ENCODE results near the gene PTPDC1.

PTPDC1 gene

GRCh38 chr9:94054716-94055115 is 29.5 kb upstream of the PTPDC1 start:
- Histone ChIP-seq H3K36me3 (ENCODE audit: control insufficient read depth in 1 of 2, insufficient read depth in 2 of 2, low read length in 2 of 2) (peaks cover 0 to 1% of the 10 kb centered on the region in 2 experiments), H3K9me3 (ENCODE audit: insufficient read depth, low read depth, low read length) (peaks cover 4% of the 10 kb centered on the region), H2BK5ac (ENCODE audit: low read depth, low read length, poor library complexity) (no peak overlapping the region), H4K12ac (ENCODE audit: low read depth, low read length) (no peak overlapping the region), H3K27ac (ENCODE audit: low read depth, low read length) (no peak overlapping the region), H2AK5ac (ENCODE audit: low read length) (no peak overlapping the region), H3K79me1 (ENCODE audit: low read length) (no peaks in the 10 kb centered on the region), H2BK120ac (ENCODE audit: insufficient read depth, low read length, poor library complexity) (no peak overlapping the region), H3K4me1 (ENCODE audit: control insufficient read depth in 1 of 2, insufficient read depth in 2 of 2, low read length in 2 of 2) (no peaks in the 10 kb centered on the region), H4K91ac (ENCODE audit: low read depth, low read length) (no peak overlapping the region), H3K9ac (ENCODE audit: low read length) (no peak overlapping the region), H2BK12ac (ENCODE audit: low read length) (no peak overlapping the region), H3K27me3 (ENCODE audit: insufficient read depth, low read length) (no peaks in the 10 kb centered on the region), H3K4me3 (ENCODE audit: low read depth, low read length) (no peak overlapping the region), H3K79me2 (ENCODE audit: control insufficient read depth, insufficient read depth, low read length, poor library complexity) (no peaks in the 10 kb centered on the region), H3K23ac (ENCODE audit: low read length) (no peak overlapping the region), H4K8ac (ENCODE audit: low read depth, low read length) (no peak overlapping the region), H3K14ac (ENCODE audit: low read length) (no peak overlapping the region), H3K4ac (ENCODE audit: low read depth, low read length) (no peak overlapping the region), H2AFZ (ENCODE audit: insufficient read depth, low read length, poor library complexity) (no peak overlapping the region), H3K4me2 (ENCODE audit: low read length) (no peak overlapping the region), H3K18ac (ENCODE audit: low read length) (no peak overlapping the region)
- DNase-seq = no peak
- WGBS (ENCODE audit: extremely low coverage, insufficient coverage, insufficient read length) = no CpG with 5 or more reads among the region's 2 CpGs

GRCh38 chr9:94056442-94056974 is 27.8 kb upstream of the PTPDC1 start:
- DNase-seq = peak in 1 of 2 donors; percentile 0
- Histone ChIP-seq H2AFZ (ENCODE audit: insufficient read depth, low read length, poor library complexity) (no peak overlapping the region), H3K23ac (ENCODE audit: low read length) (no peak overlapping the region), H3K14ac (ENCODE audit: low read length) (no peak overlapping the region), H3K27ac (ENCODE audit: low read depth, low read length) (no peak overlapping the region), H3K18ac (ENCODE audit: low read length) (no peak overlapping the region), H4K91ac (ENCODE audit: low read depth, low read length) (no peak overlapping the region), H3K79me2 (ENCODE audit: control insufficient read depth, insufficient read depth, low read length, poor library complexity) (no peaks in the 10 kb centered on the region), H3K79me1 (ENCODE audit: low read length) (no peaks in the 10 kb centered on the region), H2BK12ac (ENCODE audit: low read length) (no peak overlapping the region), H2BK5ac (ENCODE audit: low read depth, low read length, poor library complexity) (no peak overlapping the region), H3K27me3 (ENCODE audit: insufficient read depth, low read length) (no peaks in the 10 kb centered on the region), H3K9me3 (ENCODE audit: insufficient read depth, low read depth, low read length) (peaks cover 5% of the 10 kb centered on the region), H3K4me3 (ENCODE audit: low read depth, low read length) (no peak overlapping the region), H3K4me2 (ENCODE audit: low read length) (no peak overlapping the region), H4K8ac (ENCODE audit: low read depth, low read length) (no peak overlapping the region), H3K9ac (ENCODE audit: low read length) (no peak overlapping the region), H3K36me3 (ENCODE audit: control insufficient read depth in 1 of 2, insufficient read depth in 2 of 2, low read length in 2 of 2) (peaks cover 0 to 1% of the 10 kb centered on the region in 2 experiments), H2BK120ac (ENCODE audit: insufficient read depth, low read length, poor library complexity) (no peak overlapping the region), H4K12ac (ENCODE audit: low read depth, low read length) (no peak overlapping the region), H3K4me1 (ENCODE audit: control insufficient read depth in 1 of 2, insufficient read depth in 2 of 2, low read length in 2 of 2) (no peaks in the 10 kb centered on the region), H2AK5ac (ENCODE audit: low read length) (no peak overlapping the region), H3K4ac (ENCODE audit: low read depth, low read length) (no peak overlapping the region)
- WGBS (ENCODE audit: extremely low coverage, insufficient coverage, insufficient read length) = no CpG with 5 or more reads among the region's 3 CpGs

GRCh38 chr9:94057918-94058317 is 26.3 kb upstream of the PTPDC1 start:
- peaks cover 0 to 2% of the 10 kb centered on the region in 2 experiments for H3K36me3 ChIP-seq (ENCODE audit: control insufficient read depth in 1 of 2, insufficient read depth in 2 of 2, low read length in 2 of 2)
- H3K4ac ChIP-seq (ENCODE audit: low read depth, low read length) = no peak overlapping the region
- no peak overlapping the region for H2AK5ac ChIP-seq (ENCODE audit: low read length)
- H3K9ac ChIP-seq (ENCODE audit: low read length) = no peak overlapping the region
- no peak overlapping the region for H3K4me2 ChIP-seq (ENCODE audit: low read length)
- H3K18ac ChIP-seq (ENCODE audit: low read length) = no peak overlapping the region
- H3K4me1 ChIP-seq (ENCODE audit: control insufficient read depth in 1 of 2, insufficient read depth in 2 of 2, low read length in 2 of 2) = no peaks in the 10 kb centered on the region
- H4K12ac ChIP-seq (ENCODE audit: low read depth, low read length) = no peak overlapping the region
- H2AFZ ChIP-seq (ENCODE audit: insufficient read depth, low read length, poor library complexity) = no peak overlapping the region
- no peak overlapping the region for H2BK12ac ChIP-seq (ENCODE audit: low read length)
- DNase-seq = no peak
- WGBS (ENCODE audit: extremely low coverage, insufficient coverage, insufficient read length) = no CpG with 5 or more reads among the region's 1 CpG
- H3K79me2 ChIP-seq (ENCODE audit: control insufficient read depth, insufficient read depth, low read length, poor library complexity) = no peaks in the 10 kb centered on the region
- no peak overlapping the region for H4K91ac ChIP-seq (ENCODE audit: low read depth, low read length)
- no peak overlapping the region for H2BK120ac ChIP-seq (ENCODE audit: insufficient read depth, low read length, poor library complexity)
- H4K8ac ChIP-seq (ENCODE audit: low read depth, low read length) = no peak overlapping the region
- no peak overlapping the region for H3K4me3 ChIP-seq (ENCODE audit: low read depth, low read length)
- no peaks in the 10 kb centered on the region for H3K27me3 ChIP-seq (ENCODE audit: insufficient read depth, low read length)
- H3K14ac ChIP-seq (ENCODE audit: low read length) = no peak overlapping the region
- H3K79me1 ChIP-seq (ENCODE audit: low read length) = no peaks in the 10 kb centered on the region
- H2BK5ac ChIP-seq (ENCODE audit: low read depth, low read length, poor library complexity) = no peak overlapping the region
- no peak overlapping the region for H3K23ac ChIP-seq (ENCODE audit: low read length)
- peaks cover 7% of the 10 kb centered on the region for H3K9me3 ChIP-seq (ENCODE audit: insufficient read depth, low read depth, low read length)
- no peak overlapping the region for H3K27ac ChIP-seq (ENCODE audit: low read depth, low read length)

GRCh38 chr9:94061864-94062263 is 22.4 kb upstream of the PTPDC1 start:
- Histone ChIP-seq H2AFZ (ENCODE audit: insufficient read depth, low read length, poor library complexity) (no peak overlapping the region), H4K91ac (ENCODE audit: low read depth, low read length) (no peak overlapping the region), H3K4me3 (ENCODE audit: low read depth, low read length) (no peak overlapping the region), H3K4ac (ENCODE audit: low read depth, low read length) (no peak overlapping the region), H4K8ac (ENCODE audit: low read depth, low read length) (no peak overlapping the region), H3K4me2 (ENCODE audit: low read length) (no peak overlapping the region), H2BK5ac (ENCODE audit: low read depth, low read length, poor library complexity) (no peak overlapping the region), H3K9me3 (ENCODE audit: insufficient read depth, low read depth, low read length) (peaks cover 7% of the 10 kb centered on the region), H3K79me1 (ENCODE audit: low read length) (no peaks in the 10 kb centered on the region), H3K18ac (ENCODE audit: low read length) (no peak overlapping the region), H3K14ac (ENCODE audit: low read length) (no peak overlapping the region), H2AK5ac (ENCODE audit: low read length) (no peak overlapping the region), H2BK120ac (ENCODE audit: insufficient read depth, low read length, poor library complexity) (no peak overlapping the region), H3K36me3 (ENCODE audit: control insufficient read depth in 1 of 2, insufficient read depth in 2 of 2, low read length in 2 of 2) (peaks cover 0 to 2% of the 10 kb centered on the region in 2 experiments), H3K79me2 (ENCODE audit: control insufficient read depth, insufficient read depth, low read length, poor library complexity) (no peaks in the 10 kb centered on the region), H3K27ac (ENCODE audit: low read depth, low read length) (no peak overlapping the region), H3K4me1 (ENCODE audit: control insufficient read depth in 1 of 2, insufficient read depth in 2 of 2, low read length in 2 of 2) (no peaks in the 10 kb centered on the region), H4K12ac (ENCODE audit: low read depth, low read length) (no peak overlapping the region), H2BK12ac (ENCODE audit: low read length) (no peak overlapping the region), H3K27me3 (ENCODE audit: insufficient read depth, low read length) (no peaks in the 10 kb centered on the region), H3K9ac (ENCODE audit: low read length) (no peak overlapping the region), H3K23ac (ENCODE audit: low read length) (no peak overlapping the region)
- WGBS (ENCODE audit: extremely low coverage, insufficient coverage, insufficient read length) = no CpG with 5 or more reads among the region's 3 CpGs
- no peak for DNase-seq

Measured in trophoblast cell (in vitro differentiated cells and primary cell).